Fibroblast of lung (primary cell): Measurements from ENCODE around the gene CFAP298.

Experiments
- EZH2 ChIP-seq: IDR thresholded peaks from 2 replicates; pipeline ENCODE4 v1.5.1; 2012; ENCODE audit warnings: low read length, control low read depth, mild to moderate bottlenecking; ENCODE audit errors: missing control alignments
- TF ChIP-seq, protein P1 (sequence below), 2 donors: IDR thresholded peaks in 1 of 2; conservative IDR thresholded peaks in 1 of 2; 1 replicate in 1 of 2; 2 replicates in 1 of 2; pipeline ENCODE4 v1.5.1; 2011 to 2012; ENCODE audit warnings: low read length in 2 of 2, control low read depth in 1 of 2, inconsistent platforms in 1 of 2, low read depth in 1 of 2, mild to moderate bottlenecking in 1 of 2

DNA sequence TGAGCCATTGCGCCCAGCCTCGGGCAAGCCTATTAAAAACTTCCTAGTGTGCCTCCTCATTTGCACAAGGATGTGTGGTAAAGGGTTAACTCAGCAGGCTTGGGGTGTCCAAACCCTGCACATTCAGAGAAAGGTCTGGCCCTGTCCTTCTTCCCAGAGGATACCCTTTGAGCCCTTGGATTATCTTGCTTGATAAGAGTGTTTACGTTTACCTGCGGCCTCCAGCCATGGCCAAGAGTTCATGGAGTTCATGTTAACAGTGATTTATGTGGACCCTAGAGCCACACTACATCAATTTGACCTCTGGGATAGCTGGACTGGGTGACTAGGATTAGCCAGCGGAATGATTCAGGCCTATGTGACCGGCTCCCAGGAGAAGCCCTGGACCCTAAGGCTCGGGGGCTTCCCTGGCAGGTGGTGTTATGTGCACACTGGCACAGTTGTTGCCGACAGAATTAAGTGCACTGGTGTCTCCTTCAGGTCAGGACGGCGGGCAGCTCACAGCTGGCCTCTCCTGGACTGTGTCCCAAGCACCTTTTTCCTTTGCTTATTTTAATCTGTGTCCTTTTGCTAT lies 19.2 kb downstream of the CFAP298 start:
- TF ChIP-seq, protein P1, sequence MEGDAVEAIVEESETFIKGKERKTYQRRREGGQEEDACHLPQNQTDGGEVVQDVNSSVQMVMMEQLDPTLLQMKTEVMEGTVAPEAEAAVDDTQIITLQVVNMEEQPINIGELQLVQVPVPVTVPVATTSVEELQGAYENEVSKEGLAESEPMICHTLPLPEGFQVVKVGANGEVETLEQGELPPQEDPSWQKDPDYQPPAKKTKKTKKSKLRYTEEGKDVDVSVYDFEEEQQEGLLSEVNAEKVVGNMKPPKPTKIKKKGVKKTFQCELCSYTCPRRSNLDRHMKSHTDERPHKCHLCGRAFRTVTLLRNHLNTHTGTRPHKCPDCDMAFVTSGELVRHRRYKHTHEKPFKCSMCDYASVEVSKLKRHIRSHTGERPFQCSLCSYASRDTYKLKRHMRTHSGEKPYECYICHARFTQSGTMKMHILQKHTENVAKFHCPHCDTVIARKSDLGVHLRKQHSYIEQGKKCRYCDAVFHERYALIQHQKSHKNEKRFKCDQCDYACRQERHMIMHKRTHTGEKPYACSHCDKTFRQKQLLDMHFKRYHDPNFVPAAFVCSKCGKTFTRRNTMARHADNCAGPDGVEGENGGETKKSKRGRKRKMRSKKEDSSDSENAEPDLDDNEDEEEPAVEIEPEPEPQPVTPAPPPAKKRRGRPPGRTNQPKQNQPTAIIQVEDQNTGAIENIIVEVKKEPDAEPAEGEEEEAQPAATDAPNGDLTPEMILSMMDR (conservative IDR thresholded peaks at IDR 0.05 in 1 of 2, IDR thresholded peaks at IDR 0.05 in 1 of 2; ENCODE audit: low read depth in 1 of 2, low read length in 2 of 2) = no peak
- TF ChIP-seq EZH2 = no peak
